NOMO-1 treated with DMSO at 0.1 percent for 48 hours (cell line): ENCODE results near the gene FXYD1.
"Not testable (repeated sequence)": the region's sequence is repeated elsewhere in the genome, so short reads cannot be mapped to it uniquely, and the experiment has no call there.

Source experiments
- DNase-seq: peaks from one replicate; lab custom pipeline; 2025; ENCODE audit not compliant: unreplicated experiment; lab: John Stamatoyannopoulos, UW

Gene FXYD1

GRCh38 chr19:35138305-35138892 lies at the start of gene FXYD1:
Gene FXYD1 (plus strand): TSS chr19:35138824. CDS start chr19:35140080, 1,256 bp downstream.
- no peak for DNase-seq

- DNase-seq = no peak
Observed at GRCh38 chr19:35089554-35089953, 49.1 kb upstream of the FXYD1 start.

GRCh38 chr19:35090160-35090505 lies 48.5 kb upstream of the FXYD1 start:
- DNase-seq = no peak

GRCh38 chr19:35090506-35091214 lies 48.0 kb upstream of the FXYD1 start:
- peak; percentile 29 for DNase-seq

GRCh38 chr19:35093430-35093829 lies 45.2 kb upstream of the FXYD1 start:
- no peak for DNase-seq

- no peak for DNase-seq
Observed at GRCh38 chr19:35093941-35094647, 44.5 kb upstream of the FXYD1 start.

- DNase-seq = no peak
Observed at GRCh38 chr19:35094656-35095055, 44.0 kb upstream of the FXYD1 start.

GRCh38 chr19:35095667-35096368 lies 42.8 kb upstream of the FXYD1 start:
- DNase-seq = no peak

- DNase-seq = no peak
Observed at GRCh38 chr19:35098413-35099049, 40.1 kb upstream of the FXYD1 start.

GRCh38 chr19:35099155-35099896 lies 39.3 kb upstream of the FXYD1 start:
- DNase-seq = no peak

GRCh38 chr19:35099897-35100275 lies 38.7 kb upstream of the FXYD1 start:
- no peak for DNase-seq

GRCh38 chr19:35100588-35101533 lies 37.8 kb upstream of the FXYD1 start:
- DNase-seq = no peak

- DNase-seq = not testable (repeated sequence)
Observed at GRCh38 chr19:35101949-35102348, 36.7 kb upstream of the FXYD1 start.

- DNase-seq = not testable (repeated sequence)
Observed at GRCh38 chr19:35103614-35104013, 35.0 kb upstream of the FXYD1 start.

GRCh38 chr19:35104361-35104760 lies 34.3 kb upstream of the FXYD1 start:
- DNase-seq = no peak

GRCh38 chr19:35105047-35105410 lies 33.6 kb upstream of the FXYD1 start:
- DNase-seq = no peak

- DNase-seq = no peak
Observed at GRCh38 chr19:35105411-35106290, 33.0 kb upstream of the FXYD1 start.

GRCh38 chr19:35106291-35106583 lies 32.4 kb upstream of the FXYD1 start:
- no peak for DNase-seq
